Activated CD8-positive, alpha-beta memory T cell treated with anti-CD3 and anti-CD28 coated beads, Interleukin-2, amount 10 ng/mL, durations not matched to agents 7 days and 5 days (primary cell): ENCODE results near the gene CD69. TPM values are rescaled to one million over a fixed set of nuclear protein-coding genes. Genes with fewer than 3 reads are reported as not detected.
A peak's percentile ranks its signal among the peaks of the same experiment; 100 is the strongest.
"Not testable (repeated sequence)": the region's sequence is repeated elsewhere in the genome, so short reads cannot be mapped to it uniquely, and the experiment has no call there.

Source experiments
- ATAC-seq: fragments of 150-1000 bp; cut with Tn5 transposase; one replicate; pipeline ENCODE4 v1.10.0; 2021; ENCODE audit warnings: moderate library complexity
- CTCF ChIA-PET: fragments of 350-600 bp; sonication (Branson Sonifier 250); formaldehyde crosslinking; loops from one replicate; lab custom pipeline; 2021; ENCODE audit warnings: antibody characterized with exemption; lab: Charles Lee
- DNase-seq: peaks from one replicate; pipeline ENCODE4 v3.0.0-alpha.2; 2020
- H3K27ac Mint-ChIP-seq: one replicate; pipeline ENCODE4 v1.8.0; 2021; ENCODE audit warnings: mild to moderate bottlenecking, mixed read lengths
- H3K27me3 Mint-ChIP-seq: one replicate; pipeline ENCODE4 v1.8.0; 2021; ENCODE audit warnings: mixed read lengths
- H3K36me3 Mint-ChIP-seq: one replicate; pipeline ENCODE4 v1.8.0; 2021; ENCODE audit warnings: mild to moderate bottlenecking, mixed read lengths
- H3K4me1 Mint-ChIP-seq: one replicate; pipeline ENCODE4 v1.8.0; 2021; ENCODE audit warnings: mixed read lengths
- H3K4me3 Mint-ChIP-seq: one replicate; pipeline ENCODE4 v1.8.0; 2021; ENCODE audit warnings: mild to moderate bottlenecking, moderate library complexity, mixed read lengths
- H3K9me3 Mint-ChIP-seq: one replicate; pipeline ENCODE4 v1.8.0; 2022; ENCODE audit warnings: low read depth, mixed read lengths
- total RNA-seq, 2 experiments: library from RNA; stranded (reverse); gene quantifications; one replicate each; pipeline ENCODE4 v1.2.3, GENCODE V29; 2021

CD69 gene
- total RNA-seq, 2 experiments from 2014 or later: 76.0 to 104 TPM

DNA sequence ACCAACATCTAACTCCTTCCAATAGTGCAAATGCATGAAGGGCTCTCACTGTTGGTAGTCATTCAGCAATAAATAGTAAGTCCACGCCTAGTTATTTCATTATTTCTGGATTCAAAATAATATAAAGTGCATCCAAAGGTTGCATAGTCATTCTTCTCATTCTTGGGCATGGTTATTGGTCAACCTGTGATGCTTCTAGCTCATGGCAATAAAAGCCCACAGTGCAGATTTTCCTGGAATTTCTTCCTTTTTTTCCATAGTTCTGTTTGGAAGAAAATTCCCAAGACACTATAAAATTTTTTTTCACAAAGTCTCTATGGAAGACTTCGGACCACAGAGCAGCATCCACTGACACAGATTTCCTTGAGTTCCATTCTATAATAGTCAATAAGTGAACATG is 7.6 kb downstream of the CD69 start:
- ATAC-seq (no peak), DNase-seq (no peak)
- Mint-ChIP-seq H3K4me3 (peak overlapping the region; percentile 21), H3K9me3 (no peaks in the 10 kb centered on the region), H3K27ac (peak overlapping the region; percentile 17), H3K36me3 (peaks cover 60% of the 10 kb centered on the region), H3K27me3 (no peaks in the 10 kb centered on the region), H3K4me1 (peaks cover 61% of the 10 kb centered on the region)
- CTCF ChIA-PET: interaction anchor here (5.8 to 17.2 kb wide), 4 partner anchors 7 to 58 kb away, joined by 74 to 503 read pairs (median 148); partner anchors contain the start of gene CD69

DNA sequence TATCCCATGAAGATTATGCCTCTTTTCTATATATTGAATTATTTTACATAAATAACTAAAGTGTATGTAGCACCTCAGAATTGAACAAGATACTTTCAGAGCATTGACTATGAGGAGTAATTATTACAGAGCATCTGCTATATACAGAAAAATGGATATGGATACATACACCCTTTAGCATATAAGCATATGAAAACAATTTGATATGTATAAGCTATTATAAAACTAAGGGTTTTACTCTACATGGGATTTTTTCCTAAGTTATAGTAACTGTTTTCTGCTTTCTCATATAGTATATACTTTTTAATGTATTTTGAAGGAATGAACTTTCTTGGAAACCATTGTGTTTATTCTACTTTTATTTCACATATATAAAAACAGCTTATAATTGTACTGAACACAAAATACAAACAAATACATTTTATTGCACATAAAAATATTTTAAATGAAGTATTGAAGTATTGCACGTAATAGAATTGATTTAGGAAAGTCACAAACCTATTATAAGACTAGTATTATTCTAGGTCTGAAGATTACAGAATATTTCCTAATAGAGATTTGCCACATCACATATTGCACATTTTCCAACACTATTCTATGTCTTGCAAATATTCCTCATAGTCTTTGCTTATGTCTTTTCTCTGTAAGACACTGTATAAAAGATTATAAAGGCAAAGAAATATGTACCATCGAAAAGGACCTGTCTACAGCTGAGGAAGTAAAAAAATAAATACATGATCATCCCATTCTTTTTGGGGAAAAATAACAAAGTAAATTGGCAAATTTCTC is 8.4 kb downstream of the CD69 start:
- peak overlapping the region; percentile 32 for H3K4me3 Mint-ChIP-seq

DNA sequence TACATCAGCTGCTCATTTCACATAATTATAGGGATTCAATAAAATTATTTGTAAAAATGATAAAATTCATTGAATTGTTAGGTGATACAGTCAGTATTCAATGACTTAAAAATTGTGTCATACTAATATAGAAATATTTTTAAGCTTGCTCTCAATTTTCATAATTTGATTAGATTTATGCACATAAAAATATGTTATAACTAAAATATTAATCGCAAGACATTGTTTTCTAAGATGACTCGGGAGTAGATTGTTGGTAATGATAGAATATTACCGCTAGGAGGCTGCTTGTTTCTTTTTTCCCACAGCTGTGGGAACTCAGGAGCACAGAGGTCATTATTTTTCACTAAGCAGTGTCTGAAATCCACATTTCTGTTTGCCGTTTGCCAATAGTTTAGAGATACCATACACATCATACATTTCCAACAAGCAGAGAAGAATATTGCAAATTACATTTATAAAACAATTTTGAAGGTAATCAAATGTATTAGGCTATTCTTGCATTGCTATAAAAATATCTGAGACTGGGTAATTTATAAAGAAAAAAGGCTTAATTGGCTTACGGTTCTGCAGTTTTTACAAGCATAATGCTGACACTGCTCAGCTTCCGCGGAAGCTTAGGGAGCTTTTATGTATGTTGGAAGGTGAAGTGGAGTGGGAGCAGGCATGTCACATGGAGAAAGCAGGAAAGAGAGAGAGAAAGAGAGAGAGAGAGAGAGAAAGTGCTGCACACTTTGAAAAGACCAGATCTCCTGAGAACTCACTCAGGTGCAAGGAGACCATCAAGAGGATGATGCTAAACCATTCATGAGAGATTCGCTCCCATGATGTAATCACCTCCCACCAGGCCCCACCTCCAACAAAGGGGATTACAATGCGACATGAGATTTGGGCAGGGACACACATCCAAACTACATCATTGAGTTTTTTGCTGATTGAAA is 9.2 kb downstream of the CD69 start:
- CTCF ChIA-PET: interaction anchor here (1.0 to 17.2 kb wide), 26 partner anchors 9 to 808 kb away, joined by 3 to 503 read pairs (median 6); partner anchors contain the start of genes CD69 and CLEC2B
- H3K4me3 Mint-ChIP-seq: peak overlapping the region; percentile 32
- H3K4me1 Mint-ChIP-seq: peaks cover 58% of the 10 kb centered on the region
- ATAC-seq: peak; percentile 54
- H3K9me3 Mint-ChIP-seq: no peaks in the 10 kb centered on the region
- H3K36me3 Mint-ChIP-seq: peaks cover 44% of the 10 kb centered on the region
- H3K27ac Mint-ChIP-seq: peak overlapping the region; percentile 82
- DNase-seq: peak; percentile 64
- H3K27me3 Mint-ChIP-seq: no peaks in the 10 kb centered on the region

More for the DNA sequence above, 8.4 kb downstream of the CD69 start:
- H3K4me1 Mint-ChIP-seq: peaks cover 61% of the 10 kb centered on the region
- ATAC-seq (peak; percentile 31), DNase-seq (no peak)
- no peaks in the 10 kb centered on the region for H3K9me3 Mint-ChIP-seq
- no peaks in the 10 kb centered on the region for H3K27me3 Mint-ChIP-seq
- H3K27ac Mint-ChIP-seq: peak overlapping the region; percentile 82
- CTCF ChIA-PET: interaction anchor here (1.2 to 17.2 kb wide), 6 partner anchors 8 to 59 kb away, joined by 7 to 503 read pairs (median 91); partner anchors contain the start of gene CD69
- peaks cover 53% of the 10 kb centered on the region for H3K36me3 Mint-ChIP-seq

DNA sequence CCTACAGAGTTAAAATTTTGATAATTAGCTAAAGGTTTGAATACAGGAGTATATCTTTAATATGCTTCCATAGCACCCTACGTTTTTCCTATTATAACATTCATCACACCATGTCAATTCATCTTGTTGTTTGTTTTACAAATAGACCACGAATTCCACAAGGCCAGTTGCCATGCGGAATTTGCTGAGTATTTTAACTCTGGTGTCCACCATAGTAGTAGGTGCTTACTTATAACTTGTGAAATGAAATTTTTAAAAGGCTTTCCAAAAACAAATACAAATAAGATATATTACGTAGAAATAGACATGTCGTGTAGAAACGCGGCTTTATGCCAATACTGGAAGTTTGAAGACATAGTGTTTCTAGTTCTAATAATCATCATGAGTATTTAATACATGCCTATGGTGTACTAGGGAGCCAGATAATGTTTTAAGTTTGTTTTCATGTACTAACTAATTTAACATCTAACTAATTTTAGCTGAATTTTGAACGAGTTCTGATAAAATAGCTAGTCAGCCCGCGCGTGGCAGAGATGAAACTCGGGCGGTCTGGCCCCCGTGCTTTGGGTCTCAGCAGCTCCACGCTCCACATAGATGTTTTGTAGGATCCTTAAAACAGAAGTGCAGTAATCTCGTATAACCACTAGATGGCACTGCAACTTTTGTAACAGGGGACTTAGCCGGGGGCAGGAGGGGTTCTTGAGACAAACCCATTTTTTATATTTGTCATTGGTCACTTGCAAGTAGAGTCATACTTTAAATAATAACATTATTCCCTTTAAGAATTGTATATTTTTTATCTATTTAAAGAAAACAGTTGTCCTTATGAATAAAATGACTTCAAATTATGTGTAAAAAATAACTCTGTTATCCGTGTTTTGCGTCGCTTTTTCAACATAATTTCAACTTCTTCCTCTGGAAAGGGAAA is 10.2 kb downstream of the CD69 start:
- CTCF ChIA-PET: interaction anchor here (0.6 to 17.2 kb wide), 37 partner anchors 9 to 809 kb away, joined by 3 to 503 read pairs (median 5); partner anchors contain the start of genes CD69, CLEC12B and CLEC2B
- H3K4me1 Mint-ChIP-seq: peaks cover 52% of the 10 kb centered on the region
- ATAC-seq (peak; percentile 65), DNase-seq (peak; percentile 71)
- H3K4me3 Mint-ChIP-seq: peak overlapping the region; percentile 37
- H3K27ac Mint-ChIP-seq: peak overlapping the region; percentile 61
- no peaks in the 10 kb centered on the region for H3K27me3 Mint-ChIP-seq
- H3K9me3 Mint-ChIP-seq: no peaks in the 10 kb centered on the region
- peaks cover 36% of the 10 kb centered on the region for H3K36me3 Mint-ChIP-seq

DNA sequence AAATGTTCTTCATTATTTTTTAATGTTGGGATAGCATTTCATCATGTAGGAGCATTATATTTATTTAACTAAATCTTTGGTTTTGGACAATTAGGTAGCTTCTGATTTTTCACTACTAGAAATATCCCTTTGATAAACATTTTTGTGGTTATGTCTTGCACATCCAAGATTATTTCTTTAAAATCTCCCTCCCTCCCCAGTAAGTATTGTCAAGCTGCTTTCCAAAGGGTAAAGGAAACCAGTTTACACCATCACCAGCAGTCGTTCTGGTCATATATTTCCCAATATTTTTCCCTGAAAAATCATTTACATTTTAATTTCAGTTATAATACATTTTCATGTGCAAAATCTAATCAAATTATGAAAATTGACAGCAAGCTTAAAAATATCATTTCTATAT is 11.1 kb downstream of the CD69 start:
- ATAC-seq (no peak), DNase-seq (no peak)
- Mint-ChIP-seq H3K4me1 (peaks cover 51% of the 10 kb centered on the region), H3K36me3 (peaks cover 27% of the 10 kb centered on the region), H3K9me3 (no peaks in the 10 kb centered on the region), H3K27me3 (no peaks in the 10 kb centered on the region), H3K4me3 (no peak overlapping the region), H3K27ac (no peak overlapping the region)
- CTCF ChIA-PET: interaction anchor here (0.8 to 17.2 kb wide), 26 partner anchors 8 to 390 kb away, joined by 3 to 503 read pairs (median 8); partner anchors contain the start of genes CD69 and CLEC12B

DNA sequence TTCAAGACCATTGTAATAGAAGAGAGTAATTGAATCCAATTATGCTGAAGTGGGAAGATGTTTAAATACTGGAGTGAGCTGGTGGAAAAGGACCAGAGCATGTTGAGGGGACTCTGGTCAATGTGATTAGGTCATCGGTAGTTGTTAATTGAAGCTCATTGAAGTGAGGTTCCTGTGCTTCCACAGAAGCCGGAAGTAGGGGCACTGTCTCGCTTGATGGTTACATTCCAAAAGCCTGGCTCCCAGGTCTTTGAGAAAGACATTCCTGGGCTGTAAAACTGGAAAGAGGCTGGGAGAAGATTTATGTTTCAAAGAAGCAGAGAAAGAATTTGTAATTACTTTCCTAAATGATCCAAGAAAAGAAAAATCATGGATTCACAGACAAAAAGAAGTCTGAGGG is 15.5 kb downstream of the CD69 start:
- no peak for ATAC-seq
- CTCF ChIA-PET: interaction anchor here (1.0 to 7.4 kb wide), 2 partner anchors 11 to 53 kb away, joined by 4 to 108 read pairs; partner anchors contain the start of gene CD69
- no peak overlapping the region for H3K27ac Mint-ChIP-seq
- H3K9me3 Mint-ChIP-seq: peaks cover 2% of the 10 kb centered on the region
- peaks cover 9% of the 10 kb centered on the region for H3K36me3 Mint-ChIP-seq
- DNase-seq: no peak
- H3K27me3 Mint-ChIP-seq: no peaks in the 10 kb centered on the region
- H3K4me1 Mint-ChIP-seq: peaks cover 57% of the 10 kb centered on the region
- H3K4me3 Mint-ChIP-seq: no peak overlapping the region

DNA sequence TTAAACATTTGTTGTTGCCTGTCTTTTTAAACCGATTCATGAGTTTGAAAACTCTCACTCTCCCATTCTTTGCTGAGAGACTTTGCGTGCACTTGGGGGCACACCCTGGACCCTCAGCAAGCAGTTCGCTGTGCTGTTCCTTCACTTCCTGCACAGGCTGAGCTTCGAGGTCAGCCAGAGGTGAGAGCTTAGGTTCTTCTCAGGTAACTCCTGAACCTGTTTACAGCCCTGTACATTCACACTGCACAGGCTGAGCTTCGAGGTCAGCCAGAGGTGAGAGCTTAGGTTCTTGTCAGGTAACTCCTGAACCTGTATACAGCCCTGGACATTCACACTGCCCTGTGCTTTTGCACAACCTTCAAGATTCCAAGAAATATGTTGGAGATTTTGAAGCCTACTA is 18.0 kb downstream of the CD69 start:
- peak; percentile 42 for ATAC-seq
- H3K27me3 Mint-ChIP-seq: no peaks in the 10 kb centered on the region
- CTCF ChIA-PET: interaction anchor here (0.7 to 7.4 kb wide), 41 partner anchors 11 to 640 kb away, joined by 3 to 108 read pairs (median 4); partner anchors contain the start of genes CD69, CLEC2B and CLEC2D
- H3K27ac Mint-ChIP-seq: peak overlapping the region; percentile 99
- peak; percentile 68 for DNase-seq
- peaks cover 69% of the 10 kb centered on the region for H3K4me1 Mint-ChIP-seq
- H3K9me3 Mint-ChIP-seq: peaks cover 2% of the 10 kb centered on the region
- peak overlapping the region; percentile 77 for H3K4me3 Mint-ChIP-seq
- H3K36me3 Mint-ChIP-seq: peaks cover 19% of the 10 kb centered on the region

DNA sequence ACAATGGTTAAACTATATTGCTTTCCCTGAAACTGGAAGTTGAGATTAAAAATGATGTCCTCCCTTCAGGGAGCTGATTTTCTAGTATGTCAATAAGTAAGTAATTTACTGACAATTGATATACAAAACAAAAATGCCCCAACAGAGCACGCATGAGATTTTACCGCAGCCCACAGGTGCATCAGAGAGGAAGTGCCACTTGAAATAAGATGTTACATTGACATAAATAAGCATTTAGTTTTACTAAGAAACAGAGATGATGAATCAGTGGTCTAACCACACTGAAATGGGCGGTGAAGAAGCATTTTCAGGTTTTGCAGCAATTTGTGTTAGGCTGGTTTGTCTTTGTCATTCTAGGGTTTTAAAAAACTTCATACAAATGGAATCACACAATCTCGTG is 19.0 kb downstream of the CD69 start:
- Mint-ChIP-seq H3K36me3 (peaks cover 21% of the 10 kb centered on the region), H3K4me3 (peak overlapping the region; percentile 77), H3K27ac (peak overlapping the region; percentile 99), H3K27me3 (no peaks in the 10 kb centered on the region), H3K4me1 (peaks cover 72% of the 10 kb centered on the region), H3K9me3 (peaks cover 2% of the 10 kb centered on the region)
- CTCF ChIA-PET: interaction anchor here (0.6 to 7.4 kb wide), 14 partner anchors 10 to 410 kb away, joined by 3 to 108 read pairs (median 7); partner anchors contain the start of gene CD69
- DNase-seq (peak; percentile 95), ATAC-seq (peak; percentile 75)

DNA sequence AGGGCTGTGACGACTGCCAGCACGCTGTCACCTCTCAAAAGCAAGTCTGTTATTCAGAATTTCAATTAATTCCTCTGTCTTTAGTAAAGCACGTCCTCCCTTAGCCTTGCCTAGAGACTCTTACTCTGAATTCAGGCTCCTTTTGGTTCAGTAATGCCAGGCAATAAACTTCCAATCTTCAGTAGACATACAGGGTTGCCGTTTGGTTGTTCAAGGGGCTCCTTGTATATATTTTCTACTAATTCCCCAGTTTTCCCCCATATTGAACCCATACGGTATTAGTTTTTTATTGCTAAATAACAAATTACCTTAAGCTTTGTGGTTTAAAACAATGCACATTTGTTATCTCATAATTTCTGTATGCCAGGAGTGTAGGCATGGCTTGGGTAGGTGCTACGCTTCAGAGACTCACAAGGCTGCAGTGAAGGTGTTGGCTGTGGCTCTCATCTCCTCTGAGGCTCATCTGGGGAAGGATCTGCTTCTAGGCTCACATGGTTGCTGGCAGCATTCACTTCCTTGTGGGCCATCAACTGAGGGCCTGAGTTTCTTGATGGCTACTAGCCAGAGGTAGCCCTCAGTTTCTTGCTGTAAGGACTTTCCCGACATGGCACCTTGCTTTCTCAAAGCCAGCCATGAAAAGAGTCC is 20.5 kb downstream of the CD69 start:
- Mint-ChIP-seq H3K27me3 (no peaks in the 10 kb centered on the region), H3K4me3 (peak overlapping the region; percentile 60), H3K36me3 (peaks cover 28% of the 10 kb centered on the region), H3K27ac (peak overlapping the region; percentile 77), H3K9me3 (peaks cover 5% of the 10 kb centered on the region), H3K4me1 (peaks cover 78% of the 10 kb centered on the region)
- CTCF ChIA-PET: interaction anchor here (3.1 to 7.4 kb wide), 2 partner anchors 16 to 32 kb away, joined by 11 to 108 read pairs; partner anchors contain the start of gene CD69
- ATAC-seq (peak; percentile 31), DNase-seq (peak; percentile 56)

DNA sequence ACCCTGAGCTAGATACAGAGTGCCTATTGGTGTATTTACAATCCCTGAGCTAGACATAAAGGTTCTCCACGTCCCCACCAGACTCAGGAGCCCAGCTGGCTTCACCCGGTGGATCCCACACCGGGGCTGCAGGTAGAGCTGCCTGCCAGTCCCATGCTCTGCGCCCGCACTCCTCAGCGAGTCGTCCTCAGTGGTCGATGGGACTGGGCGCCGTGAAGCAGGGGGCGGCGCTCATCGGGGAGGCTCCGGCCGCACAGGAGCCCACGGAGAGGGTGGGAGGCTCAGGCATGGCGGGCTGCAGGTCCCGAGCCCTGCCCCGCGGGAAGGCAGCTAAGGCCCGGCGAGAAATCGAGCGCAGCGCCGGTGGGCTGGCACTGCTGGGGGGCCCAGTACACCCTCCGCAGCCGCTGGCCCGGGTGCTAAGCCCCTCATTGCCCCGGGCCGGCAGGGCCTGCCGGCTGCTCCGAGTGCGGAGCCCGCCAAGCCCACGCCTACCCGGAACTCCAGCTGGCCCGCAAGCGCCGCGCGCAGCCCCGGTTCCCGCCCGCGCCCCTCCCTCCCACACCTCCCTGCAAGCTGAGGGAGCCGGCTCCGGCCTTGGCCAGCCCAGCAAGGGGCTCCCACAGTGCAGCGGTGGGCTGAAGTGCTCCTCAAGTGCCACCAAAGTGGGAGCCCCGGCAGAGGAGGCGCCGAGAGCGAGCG is 21.1 kb downstream of the CD69 start:
- peak; percentile 64 for DNase-seq
- Mint-ChIP-seq H3K4me3 (peak overlapping the region; percentile 60), H3K27ac (peak overlapping the region; percentile 77)

DNA sequence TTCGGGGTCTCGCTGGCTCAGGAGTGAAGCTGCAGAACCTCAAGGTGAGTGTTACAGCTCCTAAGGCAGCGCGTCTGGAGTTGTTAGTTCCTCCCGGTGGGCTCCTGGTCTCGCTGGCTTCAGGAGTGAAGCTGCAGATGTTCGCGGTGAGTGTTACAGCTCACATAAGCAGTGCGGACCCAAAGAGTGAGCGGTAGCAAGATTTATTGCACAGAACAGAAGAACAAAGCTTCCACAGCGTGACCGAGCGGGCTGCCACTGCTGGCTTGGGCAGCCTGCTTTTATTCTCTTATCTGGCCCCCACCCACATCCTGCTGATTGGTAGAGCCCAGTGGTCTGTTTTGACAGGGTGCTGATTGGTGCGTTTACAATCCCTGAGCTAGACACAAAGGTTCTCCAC is 21.8 kb downstream of the CD69 start:
- CTCF ChIA-PET: interaction anchor here (0.7 to 7.4 kb wide), 3 partner anchors 18 to 628 kb away, joined by 3 to 108 read pairs (median 11); partner anchors contain the start of gene CD69
- not testable (repeated sequence) for H3K9me3 Mint-ChIP-seq

More for the DNA sequence above, 21.1 kb downstream of the CD69 start:
- CTCF ChIA-PET: interaction anchor here (3.1 to 7.4 kb wide), 2 partner anchors 17 to 31 kb away, joined by 11 to 108 read pairs; partner anchors contain the start of gene CD69
- not testable (repeated sequence) for H3K27me3 Mint-ChIP-seq, ATAC-seq, H3K9me3 Mint-ChIP-seq
- peaks cover 71% of the 10 kb centered on the region for H3K4me1 Mint-ChIP-seq
- H3K36me3 Mint-ChIP-seq: peaks cover 31% of the 10 kb centered on the region

More for the DNA sequence above, 21.8 kb downstream of the CD69 start:
- peaks cover 33% of the 10 kb centered on the region for H3K36me3 Mint-ChIP-seq
- not testable (repeated sequence) for DNase-seq, ATAC-seq, H3K27me3 Mint-ChIP-seq
- peaks cover 68% of the 10 kb centered on the region for H3K4me1 Mint-ChIP-seq
- H3K27ac Mint-ChIP-seq: peak overlapping the region; percentile 78
- peak overlapping the region; percentile 50 for H3K4me3 Mint-ChIP-seq
